VCaP (cell line): Measurements from ENCODE around the gene LTBR.
"Not testable (repeated sequence)": the region's sequence is repeated elsewhere in the genome, so short reads cannot be mapped to it uniquely, and the experiment has no call there.

Experiments used
- H3K27ac ChIP-seq: fragments of 450-650 bp; 2 replicates; pipeline ENCODE4 v1.5.1; 2017
- CTCF ChIP-seq: fragments of 450-650 bp; conservative IDR thresholded peaks from 2 replicates; pipeline ENCODE4 v1.5.1; 2017; ENCODE audit warnings: mild to moderate bottlenecking, moderate library complexity

LTBR gene

GRCh38 chr12:6337958-6338433 is 46.0 kb upstream of the LTBR start:
- no peak overlapping the region for H3K27ac ChIP-seq
- TF ChIP-seq CTCF = no peak

DNA sequence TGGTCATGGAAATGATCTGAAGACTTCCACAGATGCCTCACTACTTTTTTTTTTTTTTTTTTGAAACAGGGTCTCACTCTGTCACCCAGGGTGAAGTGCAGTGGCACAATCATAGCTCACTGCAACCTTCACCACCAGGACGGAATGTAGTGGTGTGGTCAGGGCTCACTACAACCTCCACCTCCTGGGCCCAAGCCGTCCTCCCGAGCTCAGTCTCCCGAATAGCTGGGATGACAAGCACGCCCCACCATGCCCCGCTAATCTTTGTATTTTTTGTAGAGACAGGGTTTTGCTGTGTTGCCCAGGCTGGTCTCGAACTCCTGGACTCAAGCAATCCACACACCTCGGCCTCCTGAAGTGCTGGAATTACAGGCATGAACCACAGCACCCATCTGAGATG is 45.4 kb upstream of the LTBR start:
- not testable (repeated sequence) for H3K27ac ChIP-seq

DNA sequence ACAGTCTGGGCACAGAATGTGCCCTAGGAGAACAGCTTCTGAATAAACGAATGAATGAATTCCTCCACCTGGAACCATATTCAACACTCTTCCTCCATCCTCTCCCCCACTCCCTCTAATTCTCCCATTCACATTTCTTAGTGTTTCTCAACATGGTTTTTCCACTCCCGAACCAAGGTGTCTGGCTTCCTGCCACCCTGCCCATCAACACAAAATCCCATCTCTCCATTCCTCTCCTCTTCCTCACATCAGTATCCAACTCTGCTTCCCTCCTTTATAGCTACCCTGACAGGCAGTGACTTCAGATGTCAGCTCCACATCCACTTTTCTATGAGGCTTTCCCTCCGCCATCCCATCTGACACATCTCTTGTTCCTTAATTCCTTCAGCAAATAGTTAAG is 45.0 kb upstream of the LTBR start:
- H3K27ac ChIP-seq = peak overlapping the region; percentile 49; the same call in 1 of the 2 replicates
- no peak for TF ChIP-seq CTCF

GRCh38 chr12:6340032-6340638 is 43.8 kb upstream of the LTBR start:
- no peak for TF ChIP-seq CTCF
- peak overlapping the region; percentile 49; the same call in 1 of the 2 replicates for H3K27ac ChIP-seq

GRCh38 chr12:6340745-6341416 is 43.1 kb upstream of the LTBR start:
- TF ChIP-seq CTCF = no peak
- peak overlapping the region; percentile 49; the same call in 1 of the 2 replicates for H3K27ac ChIP-seq

DNA sequence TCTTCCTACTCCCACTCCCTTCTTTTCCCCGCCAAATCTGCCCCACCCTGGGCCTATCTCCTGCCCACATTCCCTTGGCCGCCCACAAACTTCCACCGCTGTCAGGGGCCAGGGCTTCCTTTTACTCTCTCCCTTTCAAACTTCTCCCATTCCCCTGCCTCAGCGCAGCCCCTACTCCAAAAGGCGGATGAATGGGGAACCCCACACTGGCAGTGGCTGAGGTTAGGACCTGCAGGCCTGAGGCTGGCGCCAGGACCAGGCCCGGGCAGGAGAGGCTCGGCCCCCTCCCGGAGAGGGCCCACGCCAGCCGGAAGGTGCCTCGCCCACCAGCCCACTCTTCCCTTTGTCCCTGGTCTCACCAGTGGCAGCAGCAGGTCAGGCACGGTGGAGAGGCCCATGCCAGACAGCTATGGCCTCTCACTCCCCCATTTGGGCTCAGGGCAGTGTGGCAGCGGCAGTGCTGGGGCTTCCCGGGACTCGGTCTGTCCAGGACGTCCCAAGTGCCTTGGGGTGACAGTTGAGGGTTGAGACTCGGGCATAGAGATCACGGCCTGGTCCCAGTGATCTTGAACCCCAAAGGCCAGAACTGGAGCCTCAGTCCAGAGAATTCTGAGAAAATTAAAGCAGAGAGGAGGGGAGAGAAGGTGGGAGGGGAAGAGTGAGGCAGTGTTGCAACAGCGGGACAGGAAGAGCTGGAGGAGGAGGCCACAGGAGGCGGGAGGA is 42.4 kb upstream of the LTBR start, which contains the start of gene TNFRSF1A:
Gene TNFRSF1A (minus strand): TSS at position 660 of the 723 bp plus-strand sequence. CDS start 262 bp downstream, at position 398.
- TF ChIP-seq CTCF = no peak
- no peak within 1 kb of the TSS for H3K27ac ChIP-seq

DNA sequence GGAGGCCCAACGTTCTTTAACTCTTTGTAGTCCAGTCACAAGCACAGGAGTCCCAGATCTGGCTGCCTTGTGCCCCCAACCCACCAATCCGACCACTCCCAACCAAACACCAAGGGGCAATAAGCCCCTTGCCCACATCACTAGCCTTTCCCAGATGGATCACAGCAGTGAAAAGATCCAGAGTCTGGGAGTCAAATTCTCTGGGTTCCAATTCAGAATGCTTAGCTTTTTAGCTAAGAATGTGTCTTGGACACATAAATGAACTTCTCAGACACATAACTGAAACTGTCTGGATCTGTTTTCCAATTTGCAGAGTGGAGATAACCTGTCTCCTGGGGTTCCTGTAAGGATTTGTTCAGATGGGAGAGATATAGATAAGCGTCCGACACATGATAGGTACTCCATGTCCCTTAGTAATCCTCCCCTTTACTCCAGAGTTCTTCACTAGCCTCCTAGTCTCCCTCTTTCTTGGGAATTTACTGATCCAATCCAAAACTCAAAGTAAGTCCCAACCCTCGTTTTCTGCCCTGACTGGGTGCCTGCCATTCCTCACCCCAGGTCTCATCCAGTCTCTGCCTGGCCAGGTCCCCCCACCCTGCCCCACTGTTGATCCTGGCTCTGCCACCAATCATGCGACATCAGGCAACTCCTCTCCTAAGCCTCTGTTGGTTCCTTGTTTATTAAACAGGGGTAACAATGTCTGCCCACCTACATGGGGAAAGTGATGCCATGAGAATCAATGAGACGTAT is 41.6 kb upstream of the LTBR start:
- H3K27ac ChIP-seq = no peak overlapping the region
- TF ChIP-seq CTCF = no peak
